HepG2 (cell line): ENCODE results near the gene COG8. TPM values are rescaled to one million over a fixed set of nuclear protein-coding genes. Genes with fewer than 3 reads are reported as not detected.

ENCODE experiments used
- BHLHE40 ChIP-seq: IDR thresholded peaks from 2 replicates; pipeline ENCODE4 v1.6.1; 2011; ENCODE audit warnings: low read length, improper control_type of control experiment
- FOXP4 ChIP-seq: sonication (generic); formaldehyde crosslinking; IDR thresholded peaks from 2 replicates; pipeline ENCODE4 v1.4.0; 2020; ENCODE audit warnings: missing genetic modification reagents
- KLF16 ChIP-seq, 2 experiments: sonication (generic) in 1 of 2; formaldehyde crosslinking in 1 of 2; IDR thresholded peaks; 2 replicates each; pipeline versions ENCODE4 v1.6.1 to v1.8.0; 2016 to 2023; ENCODE audit warnings: missing genetic modification reagents in 2 of 2, missing compliant biosample characterization in 1 of 2
- MBNL3 ChIP-seq: fragments of 250-450 bp; sonication (Bioruptor Pico); conservative IDR thresholded peaks from 2 replicates; pipeline ENCODE4 v1.8.0; 2022; ENCODE audit warnings: mild to moderate bottlenecking, inconsistent platforms
- MLLT10 ChIP-seq: sonication (generic); formaldehyde crosslinking; IDR thresholded peaks from 2 replicates; pipeline ENCODE4 v1.4.0; 2020; ENCODE audit warnings: missing genetic modification reagents
- NFE2L1 ChIP-seq: sonication (generic); formaldehyde crosslinking; IDR thresholded peaks from 2 replicates; pipeline ENCODE4 v1.4.0; 2020; ENCODE audit warnings: missing genetic modification reagents, mild to moderate bottlenecking, borderline replicate concordance
- NFYB ChIP-seq: sonication (generic); formaldehyde crosslinking; IDR thresholded peaks from 2 replicates; pipeline ENCODE4 v1.4.0; 2020; ENCODE audit warnings: missing genetic modification reagents
- PCBP2 ChIP-seq: fragments of 200-400 bp; formaldehyde crosslinking; optimal IDR thresholded peaks from 2 replicates; pipeline ENCODE3; 2018; ENCODE audit warnings: low read length, low read depth; ENCODE audit not compliant: poor library complexity, severe bottlenecking
- RFX1 ChIP-seq: fragments of 450-650 bp; IDR thresholded peaks from 2 replicates; pipeline ENCODE4 v1.6.1; 2017
- SOX5 ChIP-seq: IDR thresholded peaks from 2 replicates; pipeline ENCODE4 v1.6.1; 2016; ENCODE audit warnings: borderline replicate concordance
- STAT5B ChIP-seq: sonication (generic); formaldehyde crosslinking; IDR thresholded peaks from 2 replicates; pipeline ENCODE4 v1.4.0; 2020; ENCODE audit warnings: missing genetic modification reagents
- WIZ ChIP-seq: sonication (generic); formaldehyde crosslinking; IDR thresholded peaks from 2 replicates; pipeline ENCODE4 v1.5.1; 2020; ENCODE audit warnings: mild to moderate bottlenecking, missing genetic modification reagents
- YEATS4 ChIP-seq: sonication (generic); formaldehyde crosslinking; IDR thresholded peaks from 2 replicates; pipeline ENCODE4 v1.4.0; 2020; ENCODE audit warnings: missing genetic modification reagents, borderline replicate concordance
- ZNF143 ChIP-seq: sonication (generic); formaldehyde crosslinking; IDR thresholded peaks from 2 replicates; pipeline ENCODE4 v1.4.0; 2020; ENCODE audit warnings: missing genetic modification reagents
- polyA plus RNA-seq, 8 experiments: library from polyadenylated mRNA; depleted of rRNA in 3 of 8; stranded (reverse) in 7 of 8; unstranded in 1 of 8; fragments of >200 nt; fragmentation: Illumina TruSeq in 4 of 8; extraction: Trizol in 4 of 8; gene quantifications; 2 replicates each; pipeline versions ENCODE4 v1.2.1 to v1.2.3, GENCODE V29; 2011 to 2016; ENCODE audit warnings: low read depth in 4 of 8, missing spikeins in 1 of 8, mixed read lengths in 1 of 8; ENCODE audit not compliant: insufficient read depth in 1 of 8
- total RNA-seq, 5 experiments: library from RNA; depleted of rRNA; stranded (reverse); fragments of >200 nt; fragmentation: Illumina TruSeq; extraction: Trizol; gene quantifications; 2 replicates each; pipeline ENCODE4 v1.2.3, GENCODE V29; 2016; ENCODE audit warnings: low read depth in 1 of 5
- TF ChIP-seq, protein P1 (sequence below): IDR thresholded peaks from 2 replicates; pipeline ENCODE4 v1.6.1; 2012; ENCODE audit warnings: inconsistent platforms
- TF ChIP-seq, protein P2 (sequence below): sonication (generic); formaldehyde crosslinking; IDR thresholded peaks from 2 replicates; pipeline ENCODE4 v1.5.0; 2020; ENCODE audit warnings: missing genetic modification reagents
- TF ChIP-seq, protein P3 (sequence below): sonication (generic); IDR thresholded peaks from 2 replicates; pipeline ENCODE4 v1.6.1; 2016; ENCODE audit warnings: low read depth, borderline replicate concordance
- TF ChIP-seq, protein P4 (sequence below): sonication (generic); formaldehyde crosslinking; conservative IDR thresholded peaks from 2 replicates; pipeline ENCODE4 v1.8.0; 2022; ENCODE audit warnings: mild to moderate bottlenecking, moderate library complexity, missing genetic modification reagents

The COG8 gene
- total and polyA plus RNA-seq, 2 of the 13 experiments (the other 11 are each of a cell fraction or from before 2014, with no cell fraction given), result 45.5 to 52.1 TPM

- TF ChIP-seq BHLHE40 (no peak), KLF16 (CRISPR knock-in tag; IDR thresholded peaks at IDR 0.05) (no peak), RFX1 (no peak), NFYB (no peak), YEATS4 (no peak), MLLT10 (CRISPR knock-in tag) (no peak), WIZ (CRISPR knock-in tag) (no peak), MBNL3 (CRISPR knock-in tag) (no peak), ZNF143 (CRISPR knock-in tag) (no peak), STAT5B (CRISPR knock-in tag) (no peak), PCBP2 (no peak), SOX5 (CRISPR knock-in tag) (no peak), FOXP4 (CRISPR knock-in tag) (peak; percentile 45; the same call in 1 of the 2 replicates), NFE2L1 (CRISPR knock-in tag) (no peak)
- TF ChIP-seq, protein P1, sequence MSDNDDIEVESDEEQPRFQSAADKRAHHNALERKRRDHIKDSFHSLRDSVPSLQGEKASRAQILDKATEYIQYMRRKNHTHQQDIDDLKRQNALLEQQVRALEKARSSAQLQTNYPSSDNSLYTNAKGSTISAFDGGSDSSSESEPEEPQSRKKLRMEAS, result no peak
- TF ChIP-seq, protein P2, sequence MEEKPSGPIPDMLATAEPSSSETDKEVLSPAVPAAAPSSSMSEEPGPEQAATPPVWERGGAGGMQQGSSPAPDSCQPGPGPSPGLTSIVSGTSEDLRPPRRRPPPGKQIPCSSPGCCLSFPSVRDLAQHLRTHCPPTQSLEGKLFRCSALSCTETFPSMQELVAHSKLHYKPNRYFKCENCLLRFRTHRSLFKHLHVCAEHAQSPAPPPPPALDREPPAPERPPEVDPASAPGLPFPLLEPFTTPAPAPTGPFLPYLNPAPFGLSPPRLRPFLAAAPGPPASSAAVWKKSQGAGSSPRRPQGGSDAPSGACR (CRISPR knock-in tag), result 0 out of 2 replicates have a peak, but pooled peaks have one; percentile 55
- TF ChIP-seq, protein P3, sequence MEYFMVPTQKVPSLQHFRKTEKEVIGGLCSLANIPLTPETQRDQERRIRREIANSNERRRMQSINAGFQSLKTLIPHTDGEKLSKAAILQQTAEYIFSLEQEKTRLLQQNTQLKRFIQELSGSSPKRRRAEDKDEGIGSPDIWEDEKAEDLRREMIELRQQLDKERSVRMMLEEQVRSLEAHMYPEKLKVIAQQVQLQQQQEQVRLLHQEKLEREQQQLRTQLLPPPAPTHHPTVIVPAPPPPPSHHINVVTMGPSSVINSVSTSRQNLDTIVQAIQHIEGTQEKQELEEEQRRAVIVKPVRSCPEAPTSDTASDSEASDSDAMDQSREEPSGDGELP, result no peak; the same call in 1 of the 2 replicates
- TF ChIP-seq, protein P4, sequence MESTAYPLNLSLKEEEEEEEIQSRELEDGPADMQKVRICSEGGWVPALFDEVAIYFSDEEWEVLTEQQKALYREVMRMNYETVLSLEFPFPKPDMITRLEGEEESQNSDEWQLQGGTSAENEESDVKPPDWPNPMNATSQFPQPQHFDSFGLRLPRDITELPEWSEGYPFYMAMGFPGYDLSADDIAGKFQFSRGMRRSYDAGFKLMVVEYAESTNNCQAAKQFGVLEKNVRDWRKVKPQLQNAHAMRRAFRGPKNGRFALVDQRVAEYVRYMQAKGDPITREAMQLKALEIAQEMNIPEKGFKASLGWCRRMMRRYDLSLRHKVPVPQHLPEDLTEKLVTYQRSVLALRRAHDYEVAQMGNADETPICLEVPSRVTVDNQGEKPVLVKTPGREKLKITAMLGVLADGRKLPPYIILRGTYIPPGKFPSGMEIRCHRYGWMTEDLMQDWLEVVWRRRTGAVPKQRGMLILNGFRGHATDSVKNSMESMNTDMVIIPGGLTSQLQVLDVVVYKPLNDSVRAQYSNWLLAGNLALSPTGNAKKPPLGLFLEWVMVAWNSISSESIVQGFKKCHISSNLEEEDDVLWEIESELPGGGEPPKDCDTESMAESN (CRISPR knock-in tag), result no peak
These were observed 9.7 kb downstream of the COG8 start (continued) for GRCh38 chr16:69329369-69330285.
